Right ventricle myocardium superior (tissue), 1 donor: ENCODE measurements around the gene REPS2. TPM values are rescaled to one million over a fixed set of nuclear protein-coding genes. Genes with fewer than 3 reads are reported as not detected.

Experiments
- ATAC-seq: fragments of 200-7000 bp; cut with Tn5 transposase; one replicate; pipeline ENCODE4 v1.9.1; 2020; ENCODE audit warnings: mild to moderate bottlenecking; ENCODE audit not compliant: poor library complexity
- DNase-seq: peaks from one replicate; pipeline ENCODE4 v3.0.0-alpha.2; 2020
- intact Hi-C: fragments of 100-400 bp; cut with DNase I; formaldehyde crosslinking; loops from one replicate; pipeline ENCODE4 v1.11.2; 2022
- total RNA-seq: library from RNA; stranded (reverse); fragmentation: NEBNext Ultra II Directional; extraction: Animal tissue kit (Norgen Biotek cat#: 25700); gene quantifications from one replicate; pipeline ENCODE4 v1.2.1, GENCODE V29; 2021
- donor health status: DM: no; HTN: yes; CAD: no; lungs with severe emphysema.

The REPS2 gene
- total RNA-seq, 1 donor from 2014 or later, result 11.3 TPM

GRCh38 chrX:17025621-17026302 is 79.3 kb downstream of the REPS2 start:
- ATAC-seq, result no peak
- intact Hi-C loops, result no loop called here
- DNase-seq, result no peak

- DNase-seq, result no peak
- no peak for ATAC-seq
- intact Hi-C loops, result no loop called here
These were observed 81.5 kb downstream of the REPS2 start for GRCh38 chrX:17027931-17028330.

GRCh38 chrX:17028356-17028755 is 81.9 kb downstream of the REPS2 start:
- DNase-seq, result no peak
- no peak for ATAC-seq
- intact Hi-C loops, result no loop called here

GRCh38 chrX:17030092-17030491 is 83.6 kb downstream of the REPS2 start:
- DNase-seq (no peak), ATAC-seq (peak; percentile 15)
- intact Hi-C loops, result no loop called here

- DNase-seq (no peak), ATAC-seq (no peak)
- intact Hi-C loops, result no loop called here
These were observed 84.3 kb downstream of the REPS2 start for GRCh38 chrX:17030580-17031270.

- intact Hi-C loops, result no loop called here
- ATAC-seq (no peak), DNase-seq (no peak)
These were observed 85.4 kb downstream of the REPS2 start for GRCh38 chrX:17031827-17032226.

- intact Hi-C loops, result no loop called here
- DNase-seq, result no peak
- ATAC-seq, result no peak
These were observed 85.9 kb downstream of the REPS2 start for GRCh38 chrX:17032351-17032750.

- intact Hi-C loops, result no loop called here
These were observed 86.8 kb downstream of the REPS2 start for GRCh38 chrX:17033225-17033624.

GRCh38 chrX:17035111-17035510 is 88.7 kb downstream of the REPS2 start:
- DNase-seq (no peak), ATAC-seq (no peak)
- intact Hi-C loops, result no loop called here

More at GRCh38 chrX:17033225-17033624, 86.8 kb downstream of the REPS2 start:
- DNase-seq (no peak), ATAC-seq (no peak)

GRCh38 chrX:17036171-17036961 is 89.9 kb downstream of the REPS2 start:
- intact Hi-C loops, result no loop called here
- DNase-seq, result no peak
- no peak for ATAC-seq

GRCh38 chrX:17038277-17038676 is 91.8 kb downstream of the REPS2 start:
- ATAC-seq, result peak; percentile 22
- DNase-seq, result no peak
- intact Hi-C loops, result no loop called here

GRCh38 chrX:17038681-17039161 is 92.3 kb downstream of the REPS2 start:
- DNase-seq (no peak), ATAC-seq (peak; percentile 60)
- intact Hi-C loops, result no loop called here

- ATAC-seq (no peak), DNase-seq (no peak)
- intact Hi-C loops, result no loop called here
These were observed 93.4 kb downstream of the REPS2 start for GRCh38 chrX:17039826-17040225.

GRCh38 chrX:17040711-17041110 is 94.3 kb downstream of the REPS2 start:
- intact Hi-C loops, result no loop called here
- no peak for ATAC-seq
- DNase-seq, result no peak

GRCh38 chrX:17042037-17042436 is 95.6 kb downstream of the REPS2 start:
- intact Hi-C loops, result no loop called here
- DNase-seq, result no peak
- ATAC-seq, result no peak

- DNase-seq, result peak; percentile 36
- ATAC-seq, result peak; percentile 79
- intact Hi-C loops, result loop anchor here (5.0 kb wide), 2 partner anchors 164 to 219 kb away; no protein-coding TSS in a partner anchor
These were observed 100.1 kb downstream of the REPS2 start for GRCh38 chrX:17046478-17047097.

GRCh38 chrX:17047224-17047623 is 100.8 kb downstream of the REPS2 start:
- intact Hi-C loops, result loop anchor here (5.0 kb wide), 2 partner anchors 165 to 220 kb away; no protein-coding TSS in a partner anchor
- ATAC-seq, result no peak
- DNase-seq, result no peak

- ATAC-seq (no peak), DNase-seq (no peak)
- intact Hi-C loops, result no loop called here
These were observed 105.8 kb downstream of the REPS2 start for GRCh38 chrX:17052210-17052609.

- ATAC-seq (no peak), DNase-seq (no peak)
- intact Hi-C loops, result no loop called here
These were observed 106.3 kb downstream of the REPS2 start for GRCh38 chrX:17052793-17053192.
